ENCODE measurements around the gene TRDMT1.

Gene TRDMT1

DNA sequence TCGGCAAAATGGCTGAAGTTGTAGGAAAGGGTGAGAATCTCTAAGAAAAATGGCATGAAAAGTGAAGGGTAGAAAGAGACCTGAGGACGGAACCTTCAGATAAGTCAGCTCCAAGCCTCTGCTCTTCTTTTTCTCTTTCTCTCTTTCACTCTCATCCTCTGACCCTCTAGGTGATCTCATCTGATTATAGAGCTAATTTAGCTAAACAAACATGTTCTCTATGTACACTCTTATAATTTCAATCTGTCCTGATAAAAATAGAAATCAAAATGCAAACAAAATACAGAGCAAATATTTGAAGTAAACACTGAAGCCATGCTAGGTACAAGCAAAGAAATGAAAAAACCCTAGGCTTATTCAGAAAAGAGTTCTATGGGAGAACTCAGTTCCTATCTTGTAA lies 57.4 kb downstream of the TRDMT1 start:
- H3K27ac ChIP-seq, result no peak overlapping the region
- H3K9ac ChIP-seq, result no peak overlapping the region
- no peak overlapping the region for H3K4me2 ChIP-seq (ENCODE audit: low read length)
- no peaks in the 10 kb centered on the region for H3K79me2 ChIP-seq
- no peak overlapping the region for H2AFZ ChIP-seq
- H3K4me1 ChIP-seq, result no peaks in the 10 kb centered on the region
- H3K27me3 ChIP-seq (ENCODE audit: control insufficient read depth, insufficient read depth, low read length), result no peaks in the 10 kb centered on the region
- H3K36me3 ChIP-seq (ENCODE audit: control insufficient read depth, insufficient read depth, low read length), result no peaks in the 10 kb centered on the region
- no peak for TF ChIP-seq CTCF (IDR thresholded peaks at IDR 0.05)
- no peak overlapping the region for H3K4me3 ChIP-seq (ENCODE audit: low read depth, low read length)
- peaks cover 2% of the 10 kb centered on the region for H3K9me3 ChIP-seq (ENCODE audit: control insufficient read depth, low read length)

GRCh38 chr10:17143055-17143690 lies 58.3 kb downstream of the TRDMT1 start:
- no peak overlapping the region for H3K4me3 ChIP-seq (ENCODE audit: low read depth, low read length)
- no peak for TF ChIP-seq CTCF (IDR thresholded peaks at IDR 0.05)

DNA sequence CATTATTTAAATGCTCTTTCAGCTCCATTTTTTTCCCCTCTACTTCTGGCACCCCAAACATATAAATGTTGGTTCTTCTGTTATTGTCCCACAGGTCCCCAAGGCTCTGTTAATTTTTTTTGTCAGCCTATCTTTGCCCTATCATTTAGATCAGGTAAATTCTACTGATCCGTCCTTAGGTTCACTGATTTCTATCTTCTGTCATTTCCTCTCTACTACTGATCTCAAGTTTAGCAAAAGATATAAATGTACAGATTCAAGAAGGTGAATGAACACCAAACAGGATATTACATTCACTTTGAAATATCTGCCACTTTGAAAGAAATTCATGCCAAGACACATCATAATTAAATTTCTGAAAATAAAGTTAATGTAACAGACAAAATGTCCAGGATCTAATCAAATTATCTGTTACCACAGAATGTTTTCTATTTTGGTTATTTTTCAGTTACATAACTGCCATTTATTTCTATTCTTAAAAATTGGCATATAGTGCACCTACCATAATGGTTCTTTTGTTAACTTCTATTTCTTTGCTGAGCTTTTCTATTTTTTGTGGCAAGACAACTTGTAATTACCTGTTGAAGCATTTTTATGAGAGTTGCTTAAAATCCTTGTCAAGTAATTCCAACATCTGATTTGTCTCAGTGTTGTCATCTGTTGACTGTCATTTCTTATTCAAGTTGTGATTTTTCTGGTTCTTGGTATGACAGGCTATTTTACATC lies 59.8 kb downstream of the TRDMT1 start:
- TF ChIP-seq CTCF (IDR thresholded peaks at IDR 0.05), result no peak
- Histone ChIP-seq H3K9me3 (ENCODE audit: control insufficient read depth, low read length) (peaks cover 2% of the 10 kb centered on the region), H3K27ac (no peak overlapping the region)

More at GRCh38 chr10:17143055-17143690, 58.3 kb downstream of the TRDMT1 start:
- Histone ChIP-seq H3K9me3 (ENCODE audit: control insufficient read depth, low read length) (peaks cover 2% of the 10 kb centered on the region), H3K9ac (no peak overlapping the region), H3K79me2 (no peaks in the 10 kb centered on the region), H3K4me2 (ENCODE audit: low read length) (no peak overlapping the region), H3K27ac (no peak overlapping the region), H3K27me3 (ENCODE audit: control insufficient read depth, insufficient read depth, low read length) (no peaks in the 10 kb centered on the region), H3K4me1 (no peaks in the 10 kb centered on the region), H2AFZ (no peak overlapping the region), H3K36me3 (ENCODE audit: control insufficient read depth, insufficient read depth, low read length) (no peaks in the 10 kb centered on the region)

GRCh38 chr10:17140386-17140761 lies 61.1 kb downstream of the TRDMT1 start:
- no peak overlapping the region for H3K27ac ChIP-seq
- H3K36me3 ChIP-seq (ENCODE audit: control insufficient read depth, insufficient read depth, low read length), result no peaks in the 10 kb centered on the region
- H3K27me3 ChIP-seq (ENCODE audit: control insufficient read depth, insufficient read depth, low read length), result no peaks in the 10 kb centered on the region
- peaks cover 2% of the 10 kb centered on the region for H3K9me3 ChIP-seq (ENCODE audit: control insufficient read depth, low read length)
- H3K9ac ChIP-seq, result no peak overlapping the region
- H3K79me2 ChIP-seq, result no peaks in the 10 kb centered on the region
- H3K4me2 ChIP-seq (ENCODE audit: low read length), result no peak overlapping the region
- H3K4me3 ChIP-seq (ENCODE audit: low read depth, low read length), result no peak overlapping the region
- H2AFZ ChIP-seq, result no peak overlapping the region
- no peak for TF ChIP-seq CTCF (IDR thresholded peaks at IDR 0.05)
- H3K4me1 ChIP-seq, result no peaks in the 10 kb centered on the region

More for the DNA sequence above, 59.8 kb downstream of the TRDMT1 start:
- Histone ChIP-seq H3K4me2 (ENCODE audit: low read length) (no peak overlapping the region), H3K79me2 (no peaks in the 10 kb centered on the region), H3K9ac (no peak overlapping the region), H3K36me3 (ENCODE audit: control insufficient read depth, insufficient read depth, low read length) (no peaks in the 10 kb centered on the region), H2AFZ (no peak overlapping the region), H3K27me3 (ENCODE audit: control insufficient read depth, insufficient read depth, low read length) (no peaks in the 10 kb centered on the region), H3K4me3 (ENCODE audit: low read depth, low read length) (no peak overlapping the region), H3K4me1 (no peaks in the 10 kb centered on the region)
